ENCODE results near the gene CPLX1. TPM values are rescaled to one million over a fixed set of nuclear protein-coding genes. Genes with fewer than 3 reads are reported as not detected.

CPLX1 gene
- not detected in 2 replicates for total RNA-seq (ENCODE audit: low replicate concordance)

GRCh38 chr4:825971-826330 is at the start of gene CPLX1:
CPLX1 (minus strand) TSS chr4:826129; CDS start chr4:824522, 1,607 bp downstream.

Other genes starting within 250 kb of the CPLX1 start
- gene TMEM271, start 249.8 kb downstream of the CPLX1 start, total RNA-seq (ENCODE audit: low replicate concordance): not detected in 2 replicates
- 1.4 TPM in 1 of 2 replicates, not detected in the other for gene PDE6B, start 200.6 kb downstream of the CPLX1 start, total RNA-seq (ENCODE audit: low replicate concordance)
- 358 and 480 TPM in 2 replicates for gene ATP5ME, start 151.9 kb downstream of the CPLX1 start, total RNA-seq (ENCODE audit: low replicate concordance)
- 25.6 and 26.9 TPM in 2 replicates for gene MYL5, start 151.6 kb downstream of the CPLX1 start, total RNA-seq (ENCODE audit: low replicate concordance)
- gene SLC49A3, start 137.0 kb downstream of the CPLX1 start, total RNA-seq (ENCODE audit: low replicate concordance): 1.1 and 9.8 TPM in 2 replicates
- 39.3 and 63.1 TPM in 2 replicates for gene PCGF3, start 120.3 kb downstream of the CPLX1 start, total RNA-seq (ENCODE audit: low replicate concordance)
- 36.7 and 48.7 TPM in 2 replicates for gene GAK, start 106.2 kb upstream of the CPLX1 start, total RNA-seq (ENCODE audit: low replicate concordance)
- gene TMEM175, start 106.3 kb upstream of the CPLX1 start, total RNA-seq (ENCODE audit: low replicate concordance): 16.2 and 22.1 TPM in 2 replicates
- gene DGKQ, start 147.4 kb upstream of the CPLX1 start, total RNA-seq (ENCODE audit: low replicate concordance): 14.3 TPM in 2 replicates
- gene IDUA, start 160.9 kb upstream of the CPLX1 start, total RNA-seq (ENCODE audit: low replicate concordance): 7.0 and 12.9 TPM in 2 replicates
- 0.08 and 0.35 TPM in 2 replicates for gene SLC26A1, start 167.3 kb upstream of the CPLX1 start, total RNA-seq (ENCODE audit: low replicate concordance)
- 20.1 and 25.5 TPM in 2 replicates for gene FGFRL1, start 185.5 kb upstream of the CPLX1 start, total RNA-seq (ENCODE audit: low replicate concordance)

Measured in smooth muscle cell of the coronary artery (primary cell).